HG02588 (cell line): ENCODE measurements around the gene GRIA3.
"Not testable (repeated sequence)": the region's sequence is repeated elsewhere in the genome, so short reads cannot be mapped to it uniquely, and the experiment has no call there.

Experiments
- ATAC-seq: cut with Tn5 transposase; IDR thresholded peaks from one replicate; pipeline ENCODE4 v1.9.1; 2021; ENCODE audit warnings: mild to moderate bottlenecking, moderate library complexity; ENCODE audit not compliant: unreplicated experiment

The GRIA3 gene

GRCh38 chrX:123513585-123514278 lies 329.7 kb downstream of the GRIA3 start:
- ATAC-seq, result no peak

- ATAC-seq, result not testable (repeated sequence)
Measured at GRCh38 chrX:123514279-123514640, 330.2 kb downstream of the GRIA3 start.

DNA sequence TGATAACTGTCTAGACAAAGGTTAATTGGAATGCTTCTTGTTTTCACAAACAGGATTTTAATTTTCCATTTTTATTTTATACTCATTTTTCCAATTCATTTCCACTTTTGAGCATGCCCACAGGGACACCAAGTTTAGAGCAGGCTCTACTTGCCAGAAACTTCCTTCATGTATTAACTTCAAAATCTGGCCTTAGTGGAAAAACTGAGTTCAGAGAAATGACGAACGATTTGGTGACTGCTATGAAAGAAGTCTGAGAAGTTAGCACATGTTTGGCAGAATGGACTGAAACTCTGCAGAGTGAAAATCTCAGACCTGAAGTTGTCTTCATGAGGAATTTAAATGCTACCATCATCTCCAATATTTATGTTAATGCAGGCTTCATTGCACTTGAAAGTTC lies 334.7 kb downstream of the GRIA3 start:
- no peak for ATAC-seq

GRCh38 chrX:123525123-123525725 lies 341.1 kb downstream of the GRIA3 start:
- no peak for ATAC-seq

GRCh38 chrX:123530726-123531125 lies 346.6 kb downstream of the GRIA3 start:
- ATAC-seq, result not testable (repeated sequence)
